Common myeloid progenitor, CD34-positive (primary cell): ENCODE data around the gene OSBPL2.

Source experiments
- CTCF ChIA-PET: fragments of 350-600 bp; sonication (Branson Sonifier 250); formaldehyde crosslinking; loops from one replicate; lab custom pipeline; 2021; ENCODE audit warnings: antibody characterized with exemption; lab: Charles Lee
- POLR2A ChIA-PET: fragments of 350-600 bp; sonication (Branson Sonifier 250); formaldehyde crosslinking; loops from one replicate; lab custom pipeline; 2021; ENCODE audit warnings: antibody characterized with exemption; lab: Charles Lee
- DNase-seq, 3 donors: peaks; one replicate each; pipeline versions ENCODE4 v3.0.0 to v3.0.0-alpha.2; 2013
- H3K27ac ChIP-seq, 2 experiments: 1 replicate in 1 of 2; 2 replicates in 1 of 2; pipeline ENCODE4 v1.7.0; 2013; ENCODE audit warnings: inconsistent platforms in 2 of 2, low read length in 2 of 2, mild to moderate bottlenecking in 2 of 2, low read depth in 1 of 2, moderate library complexity in 1 of 2; ENCODE audit not compliant: severe bottlenecking in 2 of 2, insufficient read depth in 1 of 2, poor library complexity in 1 of 2
- H3K27me3 ChIP-seq, 5 experiments: replicated peaks in 2 of 5; 1 replicate in 3 of 5; 2 replicates in 2 of 5; pipeline versions ENCODE4 v1.6.1 to v1.7.0; 2013; ENCODE audit warnings: low read length in 4 of 5, mild to moderate bottlenecking in 2 of 5, moderate library complexity in 2 of 5, inconsistent platforms in 1 of 5; ENCODE audit not compliant: insufficient read depth in 5 of 5, control insufficient read depth in 4 of 5
- H3K36me3 ChIP-seq, 4 experiments: 1 replicate in 2 of 4; 2 replicates in 2 of 4; pipeline versions ENCODE4 v1.6.1 to v1.7.0; 2013; ENCODE audit warnings: low read length in 3 of 4, control low read depth in 1 of 4, mild to moderate bottlenecking in 1 of 4; ENCODE audit not compliant: control insufficient read depth in 4 of 4, insufficient read depth in 4 of 4
- H3K4me1 ChIP-seq, 4 experiments: 1 replicate in 3 of 4; 2 replicates in 1 of 4; pipeline versions ENCODE4 v1.6.1 to v1.7.1; 2013; ENCODE audit warnings: low read length in 3 of 4, mild to moderate bottlenecking in 3 of 4, control low read depth in 1 of 4, inconsistent platforms in 1 of 4, moderate library complexity in 1 of 4; ENCODE audit not compliant: control insufficient read depth in 4 of 4, insufficient read depth in 4 of 4; ENCODE audit errors: control extremely low read depth in 1 of 4
- H3K4me3 ChIP-seq, 7 experiments: 1 replicate in 4 of 7; 2 replicates in 3 of 7; pipeline versions ENCODE4 v1.5.1 to v1.7.0; 2013; ENCODE audit warnings: mild to moderate bottlenecking in 7 of 7, low read length in 6 of 7, moderate library complexity in 6 of 7, inconsistent platforms in 2 of 7, low read depth in 2 of 7, control low read depth in 1 of 7; ENCODE audit not compliant: insufficient read depth in 4 of 7, control insufficient read depth in 1 of 7; ENCODE audit errors: extremely low read depth in 1 of 7
- H3K9me3 ChIP-seq, 5 experiments: 1 replicate in 4 of 5; 2 replicates in 1 of 5; pipeline versions ENCODE4 v1.6.1 to v1.7.1; 2013; ENCODE audit warnings: low read length in 4 of 5, mild to moderate bottlenecking in 2 of 5, inconsistent platforms in 1 of 5, low read depth in 1 of 5, moderate library complexity in 1 of 5; ENCODE audit not compliant: control insufficient read depth in 4 of 5, insufficient read depth in 2 of 5; ENCODE audit errors: control extremely low read depth in 1 of 5
- WGBS: methylation state at CpG from one replicate; pipeline ENCODE4 v1.1.5; 2013; ENCODE audit not compliant: insufficient coverage; 5-methylcytosine and 5-hydroxymethylcytosine counted together

Gene OSBPL2

DNA sequence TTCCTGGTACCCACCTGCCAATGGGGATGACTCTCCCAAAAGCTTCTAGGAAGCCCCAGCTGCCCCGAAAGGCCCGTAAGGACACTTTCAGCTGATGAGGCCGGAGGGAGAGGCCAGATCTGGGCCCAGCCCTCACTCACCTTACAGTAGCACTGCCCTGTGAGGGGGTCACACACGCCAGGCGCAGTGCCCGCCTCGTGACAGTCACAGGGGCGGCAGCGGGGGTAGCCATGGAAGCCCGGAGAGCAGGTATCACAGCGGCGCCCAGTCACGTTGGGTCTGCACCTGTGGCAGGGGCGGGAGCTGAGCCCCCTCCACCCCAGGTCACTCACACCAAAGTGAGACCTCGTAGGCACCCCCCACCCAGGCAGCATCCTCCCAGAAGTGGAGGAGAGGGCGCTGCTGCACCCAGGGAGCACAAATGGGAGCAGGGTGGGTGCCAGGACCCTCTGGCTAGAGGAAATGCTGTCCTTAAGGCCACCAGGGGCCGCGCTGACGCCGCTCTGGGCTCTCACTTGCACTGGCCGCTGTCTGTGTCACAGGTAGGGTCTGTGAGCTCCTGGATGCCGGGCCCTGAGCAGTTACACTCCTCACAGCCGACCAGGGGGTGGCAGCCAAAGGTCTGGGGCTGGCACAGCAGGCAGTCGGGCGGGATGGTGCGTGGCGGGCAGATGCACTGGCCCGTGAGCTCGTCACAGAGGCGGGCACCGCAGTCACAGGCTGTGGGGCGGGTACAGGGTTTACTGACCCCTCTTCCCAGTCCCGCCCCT is 89.6 kb downstream of the OSBPL2 start:
- ChIA-PET CTCF (no interaction called here), POLR2A (no interaction called here)
- no peak overlapping the region for H3K27ac ChIP-seq
- H3K36me3 ChIP-seq, result no peaks in the 10 kb centered on the region
- H3K4me1 ChIP-seq, result no peaks in the 10 kb centered on the region
- peaks cover 0 to 2% (median 0%) of the 10 kb centered on the region in 5 experiments for H3K9me3 ChIP-seq
- DNase-seq, result no peak
- no peak overlapping the region for H3K4me3 ChIP-seq
- H3K27me3 ChIP-seq, result no peaks in the 10 kb centered on the region
- WGBS, result 89% methylated on average over 17 of the region's 33 CpGs

DNA sequence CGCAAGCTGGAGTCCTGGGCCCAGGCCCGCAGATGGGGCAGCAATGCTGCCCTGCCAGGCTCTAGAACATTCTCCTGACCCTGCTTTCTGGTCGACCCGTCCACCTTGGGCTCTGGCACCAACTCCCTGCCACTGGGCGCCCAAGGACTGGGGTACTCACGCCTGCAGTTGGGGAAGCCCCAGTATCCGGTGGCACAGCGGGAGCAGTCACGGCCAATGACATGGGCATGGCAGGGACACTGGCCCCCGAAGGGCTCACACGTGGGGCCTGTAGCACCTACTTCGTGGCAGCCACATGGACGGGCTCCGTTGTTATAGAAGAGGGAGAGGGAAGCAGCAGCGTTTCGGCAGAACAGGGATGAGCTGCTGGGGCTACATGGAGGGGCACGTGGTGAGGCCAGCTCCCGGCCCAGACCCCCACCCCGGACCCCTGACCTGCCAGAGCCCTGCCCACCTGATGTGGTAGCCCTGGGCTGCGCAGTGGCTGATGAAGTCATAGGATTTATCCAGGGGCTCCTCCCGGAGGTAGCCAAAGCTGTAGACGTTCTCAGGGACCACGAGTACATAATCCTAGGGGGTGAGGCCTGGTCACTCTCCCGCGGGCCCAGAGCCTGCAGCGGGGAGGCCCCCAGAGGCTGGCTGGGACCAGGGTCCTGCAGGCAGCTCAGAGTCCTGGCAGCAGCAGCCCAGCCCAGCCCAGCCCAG is 90.5 kb downstream of the OSBPL2 start:
- Histone ChIP-seq H3K27me3 (no peaks in the 10 kb centered on the region), H3K4me3 (no peak overlapping the region), H3K4me1 (no peaks in the 10 kb centered on the region), H3K27ac (no peak overlapping the region), H3K9me3 (peaks cover 0 to 2% (median 0%) of the 10 kb centered on the region in 5 experiments), H3K36me3 (no peaks in the 10 kb centered on the region)
- POLR2A ChIA-PET, result no interaction called here
- CTCF ChIA-PET, result interaction anchor here (0.8 kb wide), 1 partner anchor 27 kb away, joined by 3 read pairs; no protein-coding TSS in a partner anchor
- WGBS, result 98% methylated on average over 25 of the region's 26 CpGs
- no peak for DNase-seq

DNA sequence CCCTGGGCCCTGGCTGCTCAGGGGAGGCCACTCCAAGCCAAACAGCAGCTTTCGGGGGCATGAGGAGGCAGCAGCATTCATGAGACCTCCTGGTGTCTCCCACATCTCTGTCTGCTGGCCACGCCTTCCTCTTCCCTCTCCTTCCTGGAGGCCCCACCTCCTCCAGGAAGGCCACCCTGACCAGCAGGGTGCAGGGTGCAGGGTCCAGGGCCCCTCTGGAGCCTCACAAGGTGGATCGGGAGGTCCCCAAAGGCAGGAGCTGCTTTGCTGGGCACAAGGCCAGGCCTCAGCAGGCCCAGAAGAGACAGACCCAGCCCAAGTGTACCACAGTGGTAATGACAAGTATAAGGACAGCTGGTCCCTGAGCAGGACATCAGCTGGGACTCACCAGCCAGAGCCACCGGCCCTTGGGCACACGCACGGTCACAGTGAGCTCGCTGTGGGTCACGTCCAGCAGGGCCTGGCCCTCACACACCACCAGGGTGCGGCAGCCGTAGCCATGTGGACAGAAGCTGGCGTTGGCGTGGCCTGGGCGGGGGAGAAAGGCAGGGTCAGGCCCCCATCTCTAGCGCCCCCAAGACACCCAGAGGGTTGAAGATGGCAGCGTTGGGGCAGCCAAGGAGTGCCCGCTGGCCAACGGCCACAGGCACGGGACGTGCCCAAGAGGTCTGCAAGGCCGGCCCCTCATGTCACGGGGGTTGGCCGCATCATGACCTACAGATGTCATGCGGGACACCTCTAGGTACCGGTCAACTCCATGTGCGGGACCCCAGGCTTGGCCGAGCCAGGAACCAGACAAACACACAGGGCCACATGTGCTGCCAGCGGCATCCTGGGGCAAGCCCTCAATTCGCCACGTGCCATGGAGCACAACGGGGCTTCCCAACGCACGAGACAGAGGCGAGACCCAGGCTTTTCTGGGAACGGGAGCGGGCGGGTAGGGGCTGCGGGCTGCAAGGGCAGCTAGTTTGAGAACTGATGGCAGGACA is 91.4 kb downstream of the OSBPL2 start:
- no peaks in the 10 kb centered on the region for H3K36me3 ChIP-seq
- DNase-seq, result no peak
- H3K9me3 ChIP-seq, result peaks cover 0 to 2% (median 0%) of the 10 kb centered on the region in 5 experiments
- ChIA-PET POLR2A (no interaction called here), CTCF (interaction anchor here (0.8 kb wide), 1 partner anchor 27 kb away, joined by 3 read pairs; no protein-coding TSS in a partner anchor)
- 98% methylated on average over 35 of the region's 37 CpGs for WGBS
- H3K27ac ChIP-seq, result no peak overlapping the region
- no peaks in the 10 kb centered on the region for H3K27me3 ChIP-seq
- H3K4me1 ChIP-seq, result no peaks in the 10 kb centered on the region
- no peak overlapping the region for H3K4me3 ChIP-seq

DNA sequence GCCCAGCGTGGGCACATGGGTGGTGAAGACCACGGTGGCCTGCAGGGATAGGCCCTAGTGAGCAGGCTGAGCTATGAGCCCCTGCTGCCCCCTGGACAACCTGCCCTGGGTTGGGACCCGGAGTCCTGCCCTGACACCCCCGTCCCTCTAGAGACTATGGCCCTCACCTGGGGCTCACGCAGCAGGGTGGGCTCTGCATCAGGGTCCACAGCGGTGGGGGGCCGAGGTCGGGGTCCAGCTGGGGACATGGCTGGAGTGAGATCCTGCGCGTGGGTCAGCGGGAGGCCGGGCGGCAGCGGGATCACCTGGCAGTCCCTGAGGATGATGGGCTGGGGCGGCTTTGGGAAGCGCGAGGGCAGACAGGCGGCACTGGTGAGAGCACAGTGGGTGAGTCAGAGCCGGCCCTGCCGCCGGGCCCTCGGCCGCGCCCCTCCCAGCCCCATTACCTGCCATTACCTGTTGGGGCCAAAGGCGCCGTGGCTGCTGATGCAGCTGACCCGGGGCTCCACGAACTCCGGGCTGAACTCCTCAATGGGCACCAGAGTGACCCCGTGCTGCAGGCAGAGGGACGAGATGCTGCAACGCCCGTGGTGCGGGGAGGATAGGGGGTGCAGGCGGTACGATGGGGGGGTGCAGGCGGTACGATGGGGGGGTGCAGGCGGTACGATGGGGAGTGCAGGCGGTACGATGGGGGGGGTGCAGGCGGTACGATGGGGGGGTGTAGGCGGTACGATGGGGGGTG is 92.4 kb downstream of the OSBPL2 start:
- Histone ChIP-seq H3K27ac (no peak overlapping the region), H3K9me3 (no peaks in the 10 kb centered on the region), H3K4me1 (no peaks in the 10 kb centered on the region), H3K4me3 (no peak overlapping the region), H3K27me3 (no peaks in the 10 kb centered on the region), H3K36me3 (no peaks in the 10 kb centered on the region)
- 94% methylated on average over 27 of the region's 46 CpGs for WGBS
- DNase-seq, result no peak
- CTCF ChIA-PET, result no interaction called here
- POLR2A ChIA-PET, result no interaction called here

DNA sequence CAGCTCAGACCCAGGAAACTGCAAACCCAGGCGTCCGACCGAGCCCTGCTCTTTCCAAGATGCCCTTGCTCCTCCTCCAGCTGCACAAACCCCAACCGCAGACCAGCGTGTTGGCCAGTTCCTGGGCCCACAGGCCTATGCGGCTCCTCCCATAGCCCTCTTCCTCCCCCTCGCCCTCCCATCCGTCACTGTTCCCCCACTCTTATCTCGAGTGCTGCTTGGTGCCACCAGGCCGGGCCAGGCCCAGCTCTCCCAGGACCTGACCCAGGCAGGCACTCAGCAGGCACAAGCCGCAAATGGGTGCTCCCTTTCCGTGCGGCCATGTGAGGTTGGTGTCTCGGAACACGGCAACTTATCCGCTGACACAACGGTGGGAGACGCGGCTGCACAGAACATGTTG is 93.0 kb downstream of the OSBPL2 start:
- H3K9me3 ChIP-seq, result no peaks in the 10 kb centered on the region
- no peak for DNase-seq
- ChIA-PET POLR2A (no interaction called here), CTCF (no interaction called here)
- no peaks in the 10 kb centered on the region for H3K4me1 ChIP-seq
- no peak overlapping the region for H3K27ac ChIP-seq
- 97% methylated on average over 18 of the region's 19 CpGs for WGBS
- H3K4me3 ChIP-seq, result no peak overlapping the region
- no peaks in the 10 kb centered on the region for H3K27me3 ChIP-seq
- no peaks in the 10 kb centered on the region for H3K36me3 ChIP-seq

DNA sequence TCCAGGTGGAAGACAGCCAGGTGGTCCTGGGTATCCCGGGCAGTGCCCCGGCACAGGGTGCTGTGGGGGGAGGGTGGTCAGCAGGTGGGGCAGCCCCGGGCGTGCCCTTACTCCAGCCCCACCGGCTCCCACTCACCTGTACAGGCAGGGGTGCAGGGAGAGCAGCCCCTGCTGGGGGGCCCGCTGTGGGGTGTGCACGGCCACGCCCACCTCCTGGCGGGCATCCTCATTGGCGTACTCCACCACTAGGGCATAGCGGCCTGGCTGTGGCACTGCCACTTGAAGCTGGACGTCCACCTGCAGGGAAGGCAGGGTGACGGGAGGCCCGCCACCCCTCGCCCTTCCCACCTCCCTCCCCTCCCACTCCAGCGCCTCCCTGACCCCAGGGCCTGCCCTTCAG is 94.1 kb downstream of the OSBPL2 start:
- H3K4me3 ChIP-seq, result no peak overlapping the region
- no peaks in the 10 kb centered on the region for H3K4me1 ChIP-seq
- no peaks in the 10 kb centered on the region for H3K36me3 ChIP-seq
- no peaks in the 10 kb centered on the region for H3K9me3 ChIP-seq
- H3K27ac ChIP-seq, result no peak overlapping the region
- ChIA-PET CTCF (no interaction called here), POLR2A (no interaction called here)
- WGBS, result 88% methylated on average over 6 of the region's 16 CpGs
- no peak for DNase-seq
- no peaks in the 10 kb centered on the region for H3K27me3 ChIP-seq
